IMR-90 (cell line): ENCODE results near the gene BLOC1S4. TPM values are rescaled to one million over a fixed set of nuclear protein-coding genes. Genes with fewer than 3 reads are reported as not detected.
A peak's percentile ranks its signal among the peaks of the same experiment; 100 is the strongest.

Experiments used
- ATAC-seq: fragments of 200-7000 bp; cut with Tn5 transposase; 2 replicates; pipeline ENCODE4 v1.9.1; 2020; ENCODE audit warnings: low read depth, mild to moderate bottlenecking, moderate library complexity
- BruUV-seq: library from RNA; stranded (reverse); fragments of 400-500 nt; replicated peaks from 2 replicates; lab custom pipeline; 2021; lab: Mats Ljungman, UMichigan
- CTCF ChIA-PET: fragments of 300-600 bp; formaldehyde crosslinking; extraction: SDS; loops from one replicate; lab custom pipeline; 2021; ENCODE audit warnings: antibody characterized with exemption; lab: Yijun Ruan, JAX
- POLR2A ChIA-PET: fragments of 300-600 bp; sonication (Branson Sonifier 250); formaldehyde crosslinking; loops from one replicate; lab custom pipeline; 2022; ENCODE audit warnings: antibody characterized with exemption; ENCODE audit not compliant: unreplicated experiment; lab: Charles Lee
- DNase-seq: peaks from one replicate; pipeline ENCODE4 v3.0.0; 2013
- H2AFZ ChIP-seq: replicated peaks from 2 replicates; pipeline ENCODE3; 2013; ENCODE audit warnings: low read length, mild to moderate bottlenecking; ENCODE audit not compliant: poor library complexity
- H2AK5ac ChIP-seq: 2 replicates; pipeline ENCODE4 v1.6.1; 2013; ENCODE audit warnings: low read depth, low read length, inconsistent platforms
- H2AK9ac ChIP-seq: replicated peaks from 2 replicates; pipeline ENCODE3; 2013; ENCODE audit warnings: mild to moderate bottlenecking, low read depth, low read length, moderate library complexity; ENCODE audit not compliant: poor library complexity
- H2BK120ac ChIP-seq: 2 replicates; pipeline ENCODE4 v1.6.1; 2013; ENCODE audit warnings: low read depth, low read length, inconsistent platforms
- H2BK15ac ChIP-seq: 3 replicates; pipeline ENCODE4 v1.6.1; 2013; ENCODE audit warnings: low read depth, low read length, inconsistent platforms
- H2BK20ac ChIP-seq: 2 replicates; pipeline ENCODE4 v1.6.1; 2013; ENCODE audit warnings: low read depth, mild to moderate bottlenecking, inconsistent platforms, low read length, moderate library complexity
- H2BK5ac ChIP-seq: 2 replicates; pipeline ENCODE4 v1.6.1; 2013; ENCODE audit warnings: mild to moderate bottlenecking, low read depth, low read length, inconsistent platforms; ENCODE audit not compliant: poor library complexity, severe bottlenecking
- H3K14ac ChIP-seq: replicated peaks from 2 replicates; pipeline ENCODE4 v1.6.1; 2013; ENCODE audit warnings: low read depth, low read length, inconsistent platforms
- H3K18ac ChIP-seq: 2 replicates; pipeline ENCODE4 v1.6.1; 2013; ENCODE audit warnings: low read depth, low read length, control low read depth
- H3K23ac ChIP-seq: 2 replicates; pipeline ENCODE4 v1.6.1; 2013; ENCODE audit warnings: low read depth, low read length, inconsistent platforms
- H3K27ac ChIP-seq: 2 replicates; pipeline ENCODE4 v1.5.1; 2013; ENCODE audit warnings: mild to moderate bottlenecking, control low read depth, low read length; ENCODE audit not compliant: insufficient read depth
- H3K27me3 ChIP-seq: 2 replicates; pipeline ENCODE4 v1.6.1; 2013; ENCODE audit warnings: low read length; ENCODE audit not compliant: control insufficient read depth, insufficient read depth
- H3K36me3 ChIP-seq: 2 replicates; pipeline ENCODE4 v1.6.1; 2013; ENCODE audit warnings: low read length, mixed read lengths; ENCODE audit not compliant: control insufficient read depth, insufficient read depth
- H3K4ac ChIP-seq: 2 replicates; pipeline ENCODE4 v1.6.1; 2013; ENCODE audit warnings: low read depth, low read length, inconsistent platforms
- H3K4me1 ChIP-seq: 2 replicates; pipeline ENCODE4 v1.6.1; 2013; ENCODE audit warnings: low read length, mixed read lengths; ENCODE audit not compliant: control insufficient read depth, insufficient read depth
- H3K4me2 ChIP-seq: 2 replicates; pipeline ENCODE4 v1.6.1; 2013; ENCODE audit warnings: low read depth, mild to moderate bottlenecking, control low read depth, low read length, moderate library complexity
- H3K4me3 ChIP-seq: 2 replicates; pipeline ENCODE4 v1.5.1; 2013; ENCODE audit warnings: low read depth, mild to moderate bottlenecking, control low read depth, low read length, moderate library complexity; ENCODE audit not compliant: insufficient read depth
- H3K56ac ChIP-seq: 2 replicates; pipeline ENCODE4 v1.6.1; 2013; ENCODE audit warnings: low read length, inconsistent platforms; ENCODE audit not compliant: insufficient read depth; ENCODE audit errors: extremely low read depth
- H3K79me1 ChIP-seq, 2 experiments: 2 replicates each; pipeline ENCODE4 v1.6.1; 2013; ENCODE audit warnings: low read length in 2 of 2, inconsistent platforms in 1 of 2, low read depth in 1 of 2
- H3K9ac ChIP-seq: 2 replicates; pipeline ENCODE4 v1.6.1; 2013; ENCODE audit warnings: low read depth, low read length, control low read depth
- H3K9me1 ChIP-seq: 2 replicates; pipeline ENCODE4 v1.6.1; 2013; ENCODE audit warnings: low read length, inconsistent platforms; ENCODE audit not compliant: insufficient read depth
- H3K9me3 ChIP-seq: 2 replicates; pipeline ENCODE4 v1.6.1; 2013; ENCODE audit warnings: low read length; ENCODE audit not compliant: control insufficient read depth, insufficient read depth
- H4K20me1 ChIP-seq: 2 replicates; pipeline ENCODE4 v1.6.1; 2013; ENCODE audit warnings: low read length, inconsistent platforms; ENCODE audit not compliant: insufficient read depth
- H4K5ac ChIP-seq: 2 replicates; pipeline ENCODE4 v1.6.1; 2013; ENCODE audit warnings: mild to moderate bottlenecking, low read depth, low read length, control low read depth
- H4K8ac ChIP-seq, 2 experiments: 2 replicates each; pipeline ENCODE4 v1.6.1; 2013; ENCODE audit warnings: low read depth in 2 of 2, low read length in 2 of 2, control low read depth in 1 of 2, inconsistent platforms in 1 of 2
- H4K91ac ChIP-seq: 2 replicates; pipeline ENCODE4 v1.6.1; 2013; ENCODE audit warnings: low read depth, low read length, inconsistent platforms; ENCODE audit not compliant: insufficient read depth
- BHLHE40 ChIP-seq: fragments of 150-350 bp; IDR thresholded peaks from 2 replicates; pipeline ENCODE4 v1.6.1; 2016; ENCODE audit warnings: mild to moderate bottlenecking, low read depth, low read length
- ELK1 ChIP-seq: fragments of 150-350 bp; IDR thresholded peaks from 2 replicates; pipeline ENCODE4 v1.6.1; 2016; ENCODE audit warnings: low read depth, mild to moderate bottlenecking, low read length, moderate library complexity, borderline replicate concordance
- FOS ChIP-seq: fragments of 150-350 bp; IDR thresholded peaks from 2 replicates; pipeline ENCODE4 v1.6.1; 2016; ENCODE audit warnings: low read depth, low read length
- MAZ ChIP-seq: IDR thresholded peaks from 2 replicates; pipeline ENCODE4 v1.6.1; 2012; ENCODE audit warnings: low read depth, mild to moderate bottlenecking, low read length, improper control_type of control experiment, moderate library complexity, borderline replicate concordance
- POLR2A ChIP-seq: IDR thresholded peaks from 2 replicates; pipeline ENCODE4 v1.6.1; 2012; ENCODE audit warnings: mild to moderate bottlenecking, low read depth, low read length
- RAD21 ChIP-seq: IDR thresholded peaks from 2 replicates; pipeline ENCODE4 v1.6.1; 2012; ENCODE audit warnings: low read length, improper control_type of control experiment
- RCOR1 ChIP-seq: IDR thresholded peaks from 2 replicates; pipeline ENCODE4 v1.6.1; 2012; ENCODE audit warnings: mild to moderate bottlenecking, low read length, improper control_type of control experiment; ENCODE audit not compliant: insufficient replicate concordance
- RFX5 ChIP-seq: IDR thresholded peaks from 2 replicates; pipeline ENCODE4 v1.8.0; 2012; ENCODE audit warnings: low read depth, mild to moderate bottlenecking, low read length, moderate library complexity
- SMC3 ChIP-seq: fragments of 150-350 bp; IDR thresholded peaks from 2 replicates; pipeline ENCODE4 v1.6.1; 2016; ENCODE audit warnings: low read depth, mild to moderate bottlenecking, antibody characterized with exemption, low read length, moderate library complexity
- WGBS, 2 experiments: methylation state at CpG; one replicate each; pipeline versions ENCODE4 v1.1.5 to v1.1.7; 2013; ENCODE audit warnings: missing lambda C conversion rate in 2 of 2; ENCODE audit not compliant: insufficient read length in 1 of 2; ENCODE audit errors: extremely low coverage in 2 of 2; 5-methylcytosine and 5-hydroxymethylcytosine counted together
- dilution Hi-C: fragments of 300-500 bp; cut with HindIII; formaldehyde crosslinking; loops from one replicate; pipeline ENCODE4 v1.14.3; 2018; ENCODE audit warnings: low sequenced_read_pairs; ENCODE audit not compliant: unreplicated experiment
- in situ Hi-C: fragments of 300-500 bp; cut with MboI; formaldehyde crosslinking; loops from 3 replicates; pipeline ENCODE4 v1.14.3; 2019; ENCODE audit warnings: low sequenced_read_pairs, inconsistent platforms, mixed read lengths
- intact Hi-C: fragments of 100-400 bp; cut with micrococcal nuclease; formaldehyde crosslinking; loops from 2 replicates; pipeline ENCODE4 v1.10.0; 2022
- polyA plus RNA-seq, 3 experiments: library from polyadenylated mRNA; depleted of rRNA; stranded (reverse); fragments of >200 nt; gene quantifications; 2 replicates each; pipeline ENCODE4 v1.2.3, GENCODE V29; 2012; ENCODE audit warnings: low replicate concordance in 1 of 3
- total RNA-seq: library from RNA; depleted of rRNA; stranded (reverse); fragments of >200 nt; gene quantifications from 2 replicates; pipeline ENCODE4 v1.2.3, GENCODE V29; 2012

Gene BLOC1S4
- total and polyA plus RNA-seq, 2 of the 4 experiments (the other 2 are of a cell fraction) = 8.8 to 22.1 TPM

GRCh38 chr4:6731780-6732179 is 15.8 kb downstream of the BLOC1S4 start:
- peak overlapping the region; percentile 77; the same call in 2 of the 3 replicates for H2BK15ac ChIP-seq
- H4K91ac ChIP-seq = peak overlapping the region; percentile 99
- dilution Hi-C loops (no loop called here), intact Hi-C loops (no loop called here), in situ Hi-C loops (no loop called here)
- H3K79me1 ChIP-seq = 0 out of 4 replicates have a peak, but pooled peaks cover 0 to 4% of the 10 kb centered on the region in 2 experiments
- H2AK5ac ChIP-seq = peak overlapping the region; percentile 67
- BruUV-seq = no TSS peak
- DNase-seq (no peak), ATAC-seq (no peak)
- H2AK9ac ChIP-seq = peak overlapping the region; percentile 91
- H3K9me3 ChIP-seq = no peaks in the 10 kb centered on the region
- H2AFZ ChIP-seq = peak overlapping the region; percentile 24
- H2BK20ac ChIP-seq = peak overlapping the region; percentile 92
- no peak overlapping the region for H3K9ac ChIP-seq
- H3K4me1 ChIP-seq = peaks cover 9% of the 10 kb centered on the region
- H3K36me3 ChIP-seq = no peaks in the 10 kb centered on the region
- peak overlapping the region; percentile 92 to 95; a peak in 2 of 4 replicates for H4K8ac ChIP-seq
- H3K27me3 ChIP-seq = no peaks in the 10 kb centered on the region; the same call in 1 of the 2 replicates
- H4K20me1 ChIP-seq = no peaks in the 10 kb centered on the region
- peak overlapping the region; percentile 28; the same call in 1 of the 2 replicates for H3K14ac ChIP-seq
- 100% methylated on average over 2 of the region's 6 CpGs; no CpG with 5 or more reads in 1 of the 2 experiments for WGBS, 2 experiments
- H3K23ac ChIP-seq = no peak overlapping the region
- H3K4me3 ChIP-seq = no peak overlapping the region
- ChIA-PET POLR2A (no interaction called here), CTCF (no interaction called here)
- H2BK120ac ChIP-seq = peak overlapping the region; percentile 100
- no peak overlapping the region for H3K56ac ChIP-seq
- no peak for TF ChIP-seq SMC3
- no peak for TF ChIP-seq BHLHE40
- no peak for TF ChIP-seq ELK1
- no peak for TF ChIP-seq RCOR1
- no peak for TF ChIP-seq MAZ
- no peak for TF ChIP-seq POLR2A
- no peak for TF ChIP-seq RAD21
- no peak for TF ChIP-seq RFX5
- no peak for TF ChIP-seq FOS
- peaks cover 10% of the 10 kb centered on the region for H3K9me1 ChIP-seq
- H3K4ac ChIP-seq = peak overlapping the region; percentile 86
- H4K5ac ChIP-seq = peak overlapping the region; percentile 98; the same call in 1 of the 2 replicates
- H3K4me2 ChIP-seq = no peak overlapping the region
- H3K18ac ChIP-seq = peak overlapping the region; percentile 87
- H2BK5ac ChIP-seq = peak overlapping the region; percentile 62
- no peak overlapping the region for H3K27ac ChIP-seq
